Fibroblast of pulmonary artery (primary cell): ENCODE results near the gene ADAMTSL5.

Experiments
- DNase-seq: peaks from one replicate; pipeline ENCODE4 v3.0.0-alpha.2; 2010; ENCODE audit warnings: low read depth
- H3K4me3 ChIP-seq: replicated peaks from 2 replicates; pipeline ENCODE4 v1.5.1; 2011; ENCODE audit warnings: low read depth, mild to moderate bottlenecking, control low read depth, low read length, moderate library complexity
- CTCF ChIP-seq: IDR thresholded peaks from 2 replicates; pipeline ENCODE4 v1.5.1; 2011; ENCODE audit warnings: mild to moderate bottlenecking, control low read depth, low read length, inconsistent platforms; ENCODE audit errors: missing control alignments

The ADAMTSL5 gene

GRCh38 chr19:1510442-1510806, 2.4 kb downstream of the ADAMTSL5 start:
- TF ChIP-seq CTCF = no peak
- DNase-seq = no peak
- H3K4me3 ChIP-seq = no peak overlapping the region

GRCh38 chr19:1509602-1510441, 3.0 kb downstream of the ADAMTSL5 start:
- no peak for DNase-seq
- H3K4me3 ChIP-seq = no peak overlapping the region
- no peak for TF ChIP-seq CTCF

GRCh38 chr19:1508507-1508856, 4.3 kb downstream of the ADAMTSL5 start:
- no peak for DNase-seq
- TF ChIP-seq CTCF = no peak
- H3K4me3 ChIP-seq = peak overlapping the region; percentile 37

- DNase-seq = peak; percentile 97
- peak overlapping the region; percentile 57 for H3K4me3 ChIP-seq
- TF ChIP-seq CTCF = no peak
Observed at GRCh38 chr19:1507763-1508506, 4.9 kb downstream of the ADAMTSL5 start.

- H3K4me3 ChIP-seq = peak overlapping the region; percentile 31
- TF ChIP-seq CTCF = no peak
- DNase-seq = no peak
Observed at GRCh38 chr19:1507192-1507660, 5.6 kb downstream of the ADAMTSL5 start.

- no peak for TF ChIP-seq CTCF
- no peak for DNase-seq
- no peak overlapping the region for H3K4me3 ChIP-seq
Observed at GRCh38 chr19:1505991-1506881, 6.6 kb downstream of the ADAMTSL5 start.
